Effector memory CD8-positive, alpha-beta T cell (primary cell): ENCODE measurements around the gene SIRT7.

Source experiments
- ATAC-seq: fragments of 150-1000 bp; cut with Tn5 transposase; replicated peaks from 2 replicates; pipeline ENCODE4 v1.10.0; 2021; ENCODE audit warnings: mild to moderate bottlenecking, moderate library complexity
- DNase-seq, 3 experiments: peaks; one replicate each; pipeline ENCODE4 v3.0.0; 2021
- H3K27ac Mint-ChIP-seq, 2 donors: one replicate each; pipeline ENCODE4 v1.8.0; 2022; ENCODE audit warnings: mild to moderate bottlenecking in 2 of 2, mixed read lengths in 2 of 2, moderate library complexity in 2 of 2
- H3K27me3 Mint-ChIP-seq, 2 donors: one replicate each; pipeline ENCODE4 v1.8.0; 2022; ENCODE audit warnings: mixed read lengths in 2 of 2
- H3K36me3 Mint-ChIP-seq: one replicate; pipeline ENCODE4 v1.8.0; 2022; ENCODE audit warnings: mild to moderate bottlenecking, moderate library complexity, mixed read lengths; ENCODE audit not compliant: insufficient read depth
- H3K4me1 Mint-ChIP-seq, 2 donors: one replicate each; pipeline ENCODE4 v1.8.0; 2022; ENCODE audit warnings: low read depth in 2 of 2, mixed read lengths in 2 of 2
- H3K4me3 Mint-ChIP-seq, 2 donors: one replicate each; pipeline ENCODE4 v1.8.0; 2022; ENCODE audit warnings: mild to moderate bottlenecking in 2 of 2, mixed read lengths in 2 of 2, moderate library complexity in 2 of 2
- H3K9me3 Mint-ChIP-seq, 2 donors: one replicate each; pipeline ENCODE4 v1.8.0; 2022; ENCODE audit warnings: mixed read lengths in 2 of 2

The SIRT7 gene

DNA sequence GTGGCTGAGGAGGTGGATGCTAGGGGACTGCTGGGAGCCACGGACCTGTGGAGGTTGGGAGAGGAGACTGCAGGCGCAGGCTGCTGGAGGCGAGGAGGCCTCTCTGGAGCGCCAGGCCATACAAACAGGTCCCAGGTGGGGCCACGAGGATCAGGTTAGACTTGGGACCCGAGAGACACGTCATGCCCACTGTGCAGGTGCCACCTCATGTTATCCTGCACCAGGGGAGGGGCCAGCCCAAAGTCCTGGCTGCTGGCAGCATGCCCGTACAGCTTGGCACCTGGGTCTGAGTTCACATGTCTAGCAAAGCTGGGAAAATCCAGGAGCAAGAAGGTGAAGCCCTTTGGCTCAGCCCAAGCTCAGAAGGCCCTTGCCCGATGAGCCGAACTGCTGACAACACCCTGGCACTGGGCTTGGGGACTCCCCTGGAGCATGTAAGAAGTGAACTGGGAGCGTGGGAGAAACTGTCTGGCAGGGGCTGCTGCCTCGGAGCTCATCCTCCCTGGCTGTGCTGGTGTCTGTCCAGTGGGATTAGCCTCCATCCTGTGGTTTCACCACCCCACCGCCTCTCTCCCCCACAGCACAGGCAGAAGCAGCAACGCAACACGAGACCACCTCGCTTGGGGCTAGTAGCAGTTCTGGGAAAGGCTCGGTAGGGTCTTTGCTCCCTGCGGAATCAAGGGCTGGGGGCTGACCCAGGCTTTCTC is 52.1 kb downstream of the SIRT7 start:
- H3K4me3 Mint-ChIP-seq = no peak overlapping the region
- peaks cover 36 to 37% of the 10 kb centered on the region in 2 donors for H3K4me1 Mint-ChIP-seq
- peaks cover 87% of the 10 kb centered on the region for H3K36me3 Mint-ChIP-seq
- no peaks in the 10 kb centered on the region for H3K27me3 Mint-ChIP-seq
- peak overlapping the region; percentile 25 to 97 for H3K27ac Mint-ChIP-seq
- DNase-seq = no peak
- H3K9me3 Mint-ChIP-seq = no peaks in the 10 kb centered on the region
- no peak for ATAC-seq

DNA sequence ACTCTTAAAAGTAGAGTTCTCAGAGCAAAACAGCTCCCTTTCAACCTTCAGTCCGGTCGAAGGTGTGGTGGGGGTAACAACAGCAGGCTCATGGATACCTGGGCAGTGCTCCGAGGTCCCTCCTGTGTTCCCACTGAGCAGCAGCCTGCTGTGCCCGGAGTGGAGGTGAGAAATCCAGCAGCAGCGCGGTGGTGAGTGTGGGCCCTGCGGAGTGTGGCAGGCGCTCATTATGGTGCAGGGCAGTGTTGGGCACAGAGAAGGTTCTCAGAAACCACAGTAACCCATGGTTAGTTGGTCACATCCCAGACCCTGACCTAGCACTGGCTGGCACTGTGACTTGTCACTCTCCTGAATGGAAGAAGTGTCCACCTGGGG is 52.6 kb downstream of the SIRT7 start:
- no peak for DNase-seq
- peaks cover 90% of the 10 kb centered on the region for H3K36me3 Mint-ChIP-seq
- H3K4me3 Mint-ChIP-seq = no peak overlapping the region
- H3K4me1 Mint-ChIP-seq = peaks cover 36 to 38% of the 10 kb centered on the region in 2 donors
- no peaks in the 10 kb centered on the region for H3K27me3 Mint-ChIP-seq
- ATAC-seq = no peak
- no peaks in the 10 kb centered on the region for H3K9me3 Mint-ChIP-seq
- H3K27ac Mint-ChIP-seq = peak overlapping the region; percentile 25 to 97

DNA sequence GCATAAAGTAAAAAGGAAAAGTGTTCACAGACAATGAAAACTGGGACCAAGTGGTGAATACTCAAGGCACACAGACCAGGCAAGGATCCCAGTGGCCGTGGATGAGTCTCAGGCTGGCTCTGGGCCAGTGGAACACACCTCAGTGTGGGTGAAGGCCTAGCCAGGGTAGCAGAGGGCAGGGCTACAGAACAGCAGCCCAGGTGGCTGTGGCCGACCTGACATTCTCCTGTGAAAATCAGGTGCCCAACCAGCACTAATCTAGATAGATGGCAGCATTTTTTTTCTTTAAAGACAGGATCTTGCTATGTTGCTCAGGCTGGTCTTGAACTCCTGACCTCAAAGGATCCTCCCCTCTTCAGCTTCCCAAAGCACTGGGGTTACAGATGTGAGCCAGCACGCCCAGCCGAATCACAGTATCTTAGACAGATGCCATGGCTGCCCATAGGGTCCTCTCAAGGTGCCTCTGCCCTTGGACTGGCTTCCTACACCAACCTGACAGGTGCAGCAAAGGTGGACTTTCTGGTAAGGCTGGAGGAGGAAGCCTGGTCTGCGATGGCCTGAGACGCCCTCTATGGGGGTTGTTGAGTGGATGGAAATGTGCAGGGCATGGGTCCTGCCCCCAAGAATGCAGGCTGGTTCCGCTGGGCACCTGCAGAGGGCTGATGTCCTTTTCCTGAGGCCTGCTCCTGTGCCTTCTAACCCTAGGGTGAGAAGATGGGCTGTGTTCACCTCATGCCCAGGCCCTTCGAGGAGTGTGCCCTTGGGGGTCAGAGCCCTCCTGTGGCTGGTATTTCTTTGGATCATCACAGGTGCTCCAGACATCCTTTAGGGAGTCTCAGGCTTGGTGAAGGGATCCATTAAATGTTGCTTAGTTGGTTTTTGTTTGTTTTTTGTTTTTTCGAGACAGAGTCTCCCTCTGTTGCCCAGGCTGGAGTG is 53.9 kb downstream of the SIRT7 start:
- Mint-ChIP-seq H3K36me3 (peaks cover 85% of the 10 kb centered on the region), H3K4me3 (peak overlapping the region in 1 of 2 donors; percentile 68), H3K27me3 (no peaks in the 10 kb centered on the region), H3K9me3 (no peaks in the 10 kb centered on the region), H3K4me1 (peaks cover 35 to 37% of the 10 kb centered on the region in 2 donors), H3K27ac (peak overlapping the region in 1 of 2 donors; percentile 97)
- DNase-seq (no peak), ATAC-seq (no peak)

DNA sequence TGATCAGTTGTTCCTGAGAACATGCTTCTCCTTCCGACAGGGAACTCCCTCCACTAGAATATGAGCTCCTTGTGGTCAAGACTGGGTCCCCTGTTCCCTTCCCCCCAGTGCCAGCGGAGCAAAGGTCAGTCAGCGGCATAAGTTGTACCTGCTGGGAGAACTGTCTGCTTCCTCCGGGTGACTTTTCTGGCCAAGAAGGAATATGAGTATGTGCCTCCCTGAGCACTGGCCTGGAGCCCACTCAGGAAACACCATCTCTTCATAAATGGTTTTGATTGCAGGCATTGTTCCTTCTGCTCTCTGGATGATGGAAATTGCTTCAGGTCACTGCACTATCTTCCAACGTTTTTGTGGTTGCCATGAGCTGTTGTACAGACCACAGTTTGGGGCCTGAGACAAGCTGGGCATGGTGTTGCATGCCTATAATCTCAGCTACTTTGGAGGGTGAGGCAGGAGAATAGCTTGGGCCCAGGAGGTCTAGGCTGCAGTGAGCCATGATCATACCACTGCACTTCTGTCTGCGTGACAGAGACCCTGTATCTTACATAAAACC is 54.8 kb downstream of the SIRT7 start:
- DNase-seq = no peak
- no peaks in the 10 kb centered on the region for H3K9me3 Mint-ChIP-seq
- H3K27me3 Mint-ChIP-seq = no peaks in the 10 kb centered on the region
- peak overlapping the region; percentile 12 to 91 for H3K27ac Mint-ChIP-seq
- H3K4me1 Mint-ChIP-seq = peaks cover 37% of the 10 kb centered on the region in 2 donors
- H3K4me3 Mint-ChIP-seq = peak overlapping the region; percentile 49 to 68
- peaks cover 80% of the 10 kb centered on the region for H3K36me3 Mint-ChIP-seq
- ATAC-seq = no peak
